H7 (cell line): ENCODE data around the gene CTNNA3. TPM values are rescaled to one million over a fixed set of nuclear protein-coding genes. Genes with fewer than 3 reads are reported as not detected.

Experiments
- DNase-seq: peaks from one replicate; pipeline ENCODE4 v3.0.0; 2012
- H3K27me3 ChIP-seq: 2 replicates; pipeline ENCODE4 v1.6.0; 2011; ENCODE audit warnings: mild to moderate bottlenecking, low read length; ENCODE audit not compliant: control insufficient read depth, insufficient read depth
- H3K36me3 ChIP-seq: replicated peaks from 2 replicates; pipeline ENCODE4 v1.5.1; 2011; ENCODE audit warnings: low read length; ENCODE audit not compliant: control insufficient read depth, insufficient read depth
- H3K4me3 ChIP-seq: 2 replicates; pipeline ENCODE4 v1.5.1; 2011; ENCODE audit warnings: low read depth, mild to moderate bottlenecking, control low read depth, low read length, moderate library complexity; ENCODE audit not compliant: insufficient read depth
- total RNA-seq: library from RNA; depleted of rRNA; stranded (reverse); fragments of >200 nt; shearing (Covaris generic); gene quantifications from 2 replicates; pipeline ENCODE4 v1.2.3, GENCODE V29; 2014

CTNNA3 gene
- total RNA-seq, 1 experiment from 2014 or later, result 10.6 TPM

- no peak for DNase-seq
- Histone ChIP-seq H3K4me3 (no peak overlapping the region), H3K36me3 (no peaks in the 10 kb centered on the region), H3K27me3 (no peaks in the 10 kb centered on the region)
Measured at GRCh38 chr10:66322777-66323176, 1373.2 kb downstream of the CTNNA3 start.

DNA sequence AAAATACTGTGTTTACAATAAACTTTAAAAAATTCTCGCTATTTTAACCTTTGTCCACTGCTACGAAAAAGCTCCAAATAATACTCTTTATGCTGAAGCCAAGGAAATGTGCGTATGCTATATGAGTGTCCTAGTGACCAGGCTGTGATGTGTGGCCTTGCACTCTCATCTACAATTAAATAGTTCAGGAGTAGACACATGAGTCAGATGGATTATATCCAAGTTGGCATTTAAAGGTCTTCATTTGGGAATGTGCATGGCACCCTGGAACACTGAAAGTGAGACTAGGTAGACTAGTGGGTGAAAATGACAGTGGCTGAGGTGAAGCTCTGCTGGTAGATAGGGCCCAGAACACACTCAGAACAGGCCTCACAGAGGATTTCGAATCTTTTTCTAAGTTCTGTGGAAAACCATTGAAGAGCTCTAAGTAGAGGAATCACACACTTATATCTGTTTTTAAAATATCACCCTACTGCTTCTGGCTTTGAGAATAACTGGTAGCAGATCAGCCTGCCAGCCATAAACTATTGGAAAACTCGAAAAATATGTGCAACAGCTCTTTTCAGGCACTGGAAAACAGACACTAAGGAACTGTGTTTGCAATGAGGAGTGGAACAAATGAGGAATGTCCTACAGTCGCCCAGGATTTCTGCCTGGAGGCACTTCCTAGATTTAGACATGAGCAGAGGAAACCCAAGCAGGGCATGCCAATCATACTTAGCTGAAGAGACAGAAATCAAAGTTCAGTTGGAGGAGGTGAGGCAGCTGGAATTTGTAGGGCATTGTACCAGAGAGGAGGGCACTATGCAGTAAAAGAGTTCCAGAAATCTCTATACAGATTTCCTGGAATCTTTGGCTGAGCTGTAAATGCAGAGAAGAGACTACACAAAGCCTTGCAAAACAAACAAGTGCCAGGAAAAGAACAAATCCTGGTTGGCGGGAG, 1374.0 kb downstream of the CTNNA3 start:
- no peak for DNase-seq
- Histone ChIP-seq H3K4me3 (no peak overlapping the region), H3K27me3 (no peaks in the 10 kb centered on the region), H3K36me3 (no peaks in the 10 kb centered on the region)

DNA sequence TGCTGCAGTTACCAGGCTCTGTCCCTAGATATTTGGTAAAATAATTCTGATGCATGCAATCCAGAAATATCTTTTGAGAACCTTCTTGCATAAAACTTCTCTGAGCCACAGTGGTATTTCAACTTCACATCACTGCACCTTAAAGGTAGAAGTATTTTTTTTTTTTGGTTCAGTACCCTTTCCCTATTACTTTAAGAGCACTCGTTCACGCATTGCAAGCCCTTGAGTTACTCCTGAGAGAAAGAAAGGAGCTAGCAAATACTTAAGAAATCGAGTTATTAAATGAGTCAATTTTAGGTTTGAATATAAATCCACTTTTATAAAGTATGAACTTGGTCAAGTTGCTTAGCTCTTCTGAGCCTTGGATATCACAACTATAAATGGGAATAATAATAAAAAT, 1377.2 kb downstream of the CTNNA3 start:
- no peak for DNase-seq
- Histone ChIP-seq H3K36me3 (no peaks in the 10 kb centered on the region), H3K4me3 (no peak overlapping the region), H3K27me3 (no peaks in the 10 kb centered on the region)

DNA sequence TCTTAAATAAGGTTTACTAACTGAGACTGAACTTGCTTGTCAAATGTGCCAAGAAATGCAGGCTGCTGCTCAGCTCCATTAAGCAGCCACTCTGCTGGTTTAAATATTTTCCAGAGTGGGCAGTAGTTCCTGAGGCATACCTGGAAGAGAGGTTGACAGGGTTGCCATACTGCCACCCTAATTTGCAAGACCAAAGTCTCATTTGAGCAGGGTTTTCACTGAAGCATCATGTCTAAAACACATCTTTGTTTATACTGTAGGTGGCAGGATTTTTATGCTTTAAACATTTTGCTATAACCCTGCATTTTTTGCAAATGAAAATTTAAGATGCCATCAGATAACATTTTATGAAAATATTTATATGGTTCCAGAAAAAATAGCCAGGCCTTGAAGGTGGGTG, 1388.2 kb downstream of the CTNNA3 start:
- Histone ChIP-seq H3K36me3 (no peaks in the 10 kb centered on the region), H3K4me3 (no peak overlapping the region), H3K27me3 (no peaks in the 10 kb centered on the region)
- DNase-seq, result peak; percentile 4

DNA sequence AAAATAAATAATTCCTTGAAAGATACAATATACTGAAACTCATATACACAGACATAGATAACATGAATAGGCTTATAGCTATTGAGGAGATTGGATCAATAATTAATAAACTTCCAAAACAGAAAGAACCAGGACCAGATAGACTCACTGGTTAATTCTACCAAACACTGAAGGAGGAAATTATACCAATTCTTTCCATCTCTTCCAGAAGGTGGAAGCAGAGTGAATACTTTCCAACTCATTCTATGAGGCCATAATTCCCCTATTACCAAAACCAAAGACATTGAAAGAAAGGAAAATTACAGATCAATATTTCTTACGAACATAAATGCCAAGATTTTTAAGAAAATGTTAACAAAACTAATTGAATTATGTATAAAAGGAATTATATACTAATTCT, 1394.9 kb downstream of the CTNNA3 start:
- Histone ChIP-seq H3K36me3 (no peaks in the 10 kb centered on the region), H3K4me3 (no peak overlapping the region), H3K27me3 (no peaks in the 10 kb centered on the region)
- no peak for DNase-seq

DNA sequence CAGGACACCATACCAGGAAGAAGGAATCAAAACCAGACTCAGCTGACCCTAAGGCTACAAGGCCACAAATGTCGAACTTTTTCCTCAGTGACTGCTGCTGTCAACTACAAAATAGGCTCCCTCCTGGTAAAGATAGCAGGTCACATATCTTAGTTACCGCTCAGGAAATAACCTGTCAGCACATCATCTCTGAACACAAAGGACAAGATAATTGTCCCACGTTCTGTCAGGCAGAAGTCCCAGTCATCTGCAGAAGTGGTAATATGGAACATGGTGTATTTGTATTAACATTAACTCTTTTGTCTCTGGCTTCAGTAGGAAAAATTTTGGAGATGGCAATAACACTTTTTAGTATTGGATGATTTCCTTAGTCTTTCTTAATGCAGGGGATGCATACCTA, 1400.4 kb downstream of the CTNNA3 start:
- H3K36me3 ChIP-seq, result no peaks in the 10 kb centered on the region
- H3K27me3 ChIP-seq, result no peaks in the 10 kb centered on the region
- DNase-seq, result no peak
- H3K4me3 ChIP-seq, result no peak overlapping the region

DNA sequence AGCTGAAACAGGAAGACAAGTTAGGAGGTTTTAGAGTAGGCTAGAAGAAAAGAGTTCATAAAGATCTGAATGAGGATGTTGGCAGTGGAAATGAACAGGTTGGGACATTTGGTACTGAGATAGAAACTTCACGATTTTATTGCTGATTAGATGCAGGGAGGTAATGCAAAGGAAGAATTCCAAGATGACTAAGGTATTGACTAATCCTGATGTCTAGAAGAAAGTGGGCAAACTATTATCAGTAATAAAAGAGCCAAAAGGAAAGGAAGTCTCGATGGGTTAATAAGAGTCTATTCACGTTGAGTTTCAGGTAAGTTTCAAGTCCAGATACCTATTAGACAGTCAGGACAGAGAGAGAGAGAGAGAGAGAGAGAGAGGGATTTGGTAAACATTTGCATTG, 1401.5 kb downstream of the CTNNA3 start:
- no peaks in the 10 kb centered on the region for H3K36me3 ChIP-seq
- no peak overlapping the region for H3K4me3 ChIP-seq
- H3K27me3 ChIP-seq, result no peaks in the 10 kb centered on the region
- DNase-seq, result no peak

GRCh38 chr10:66292922-66293321, 1403.1 kb downstream of the CTNNA3 start:
- Histone ChIP-seq H3K27me3 (no peaks in the 10 kb centered on the region), H3K36me3 (no peaks in the 10 kb centered on the region)

DNA sequence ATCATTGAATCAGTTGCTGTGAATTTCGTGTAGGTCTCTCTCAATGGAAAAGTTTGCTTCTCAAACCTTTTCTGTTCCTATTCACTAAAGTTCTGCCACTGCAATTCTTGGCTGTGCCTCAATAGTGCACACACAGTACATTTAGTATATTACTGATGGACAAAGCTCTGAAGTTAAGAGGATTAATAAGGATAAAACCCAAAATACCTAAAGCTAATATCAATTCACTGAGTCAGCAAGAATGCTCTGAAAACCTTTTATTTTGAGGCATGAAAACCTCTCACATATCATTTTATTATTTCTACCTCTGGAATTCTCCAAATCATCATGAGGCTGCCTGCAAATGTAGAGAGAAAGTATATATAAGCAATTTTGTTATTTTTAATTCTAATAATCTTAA, 1403.5 kb downstream of the CTNNA3 start:
- H3K4me3 ChIP-seq, result no peak overlapping the region
- H3K36me3 ChIP-seq, result no peaks in the 10 kb centered on the region
- no peak for DNase-seq
- no peaks in the 10 kb centered on the region for H3K27me3 ChIP-seq

More at GRCh38 chr10:66292922-66293321, 1403.1 kb downstream of the CTNNA3 start:
- DNase-seq, result no peak
- no peak overlapping the region for H3K4me3 ChIP-seq

- Histone ChIP-seq H3K4me3 (no peak overlapping the region), H3K36me3 (no peaks in the 10 kb centered on the region), H3K27me3 (no peaks in the 10 kb centered on the region)
- no peak for DNase-seq
Measured at GRCh38 chr10:66291133-66291532, 1404.9 kb downstream of the CTNNA3 start.

DNA sequence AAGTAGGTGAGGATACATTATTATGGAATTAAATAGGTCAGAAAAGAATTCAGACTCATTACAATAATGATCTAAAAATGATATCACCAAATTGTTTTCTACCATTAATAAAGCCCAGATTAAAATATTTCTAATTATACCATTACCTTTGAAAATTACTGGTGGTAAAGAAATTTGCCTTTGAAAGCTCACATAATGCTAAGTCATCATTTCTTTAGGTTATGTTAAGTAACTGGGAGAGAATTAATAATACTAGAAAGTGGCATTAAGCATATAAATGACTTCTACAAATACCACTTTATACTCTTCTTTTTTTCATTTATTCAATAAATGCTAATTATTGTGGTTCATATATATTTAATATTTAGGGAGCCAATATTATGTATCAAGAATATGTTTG, 1411.4 kb downstream of the CTNNA3 start:
- DNase-seq, result no peak
- Histone ChIP-seq H3K4me3 (no peak overlapping the region), H3K36me3 (no peaks in the 10 kb centered on the region), H3K27me3 (no peaks in the 10 kb centered on the region)

GRCh38 chr10:66283874-66284464, 1412.0 kb downstream of the CTNNA3 start:
- DNase-seq, result no peak

GRCh38 chr10:66283064-66283463, 1412.9 kb downstream of the CTNNA3 start:
- no peak for DNase-seq
- H3K4me3 ChIP-seq, result no peak overlapping the region
- H3K36me3 ChIP-seq, result no peaks in the 10 kb centered on the region
- no peaks in the 10 kb centered on the region for H3K27me3 ChIP-seq

More at GRCh38 chr10:66283874-66284464, 1412.0 kb downstream of the CTNNA3 start:
- Histone ChIP-seq H3K36me3 (no peaks in the 10 kb centered on the region), H3K27me3 (no peaks in the 10 kb centered on the region), H3K4me3 (no peak overlapping the region)

DNA sequence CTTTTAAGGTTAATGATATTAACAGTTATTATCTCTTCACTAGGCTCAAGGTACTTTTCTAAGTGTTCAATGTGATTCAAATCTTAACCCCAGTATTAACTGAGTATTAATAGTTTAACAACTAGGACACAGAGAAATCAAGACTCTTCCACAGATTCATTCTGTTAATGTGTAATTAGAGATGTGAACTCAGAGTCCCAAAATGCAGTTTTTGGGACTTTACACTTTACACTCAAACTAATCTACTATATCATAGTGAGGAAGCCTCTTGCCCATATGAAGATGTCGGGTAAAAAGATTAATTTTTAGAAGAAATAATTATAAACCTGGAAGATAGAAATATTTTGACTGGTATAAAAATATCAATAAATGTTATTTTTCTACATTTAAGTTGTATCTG, 1414.7 kb downstream of the CTNNA3 start:
- Histone ChIP-seq H3K36me3 (no peaks in the 10 kb centered on the region), H3K27me3 (no peaks in the 10 kb centered on the region), H3K4me3 (no peak overlapping the region)
- DNase-seq, result no peak

DNA sequence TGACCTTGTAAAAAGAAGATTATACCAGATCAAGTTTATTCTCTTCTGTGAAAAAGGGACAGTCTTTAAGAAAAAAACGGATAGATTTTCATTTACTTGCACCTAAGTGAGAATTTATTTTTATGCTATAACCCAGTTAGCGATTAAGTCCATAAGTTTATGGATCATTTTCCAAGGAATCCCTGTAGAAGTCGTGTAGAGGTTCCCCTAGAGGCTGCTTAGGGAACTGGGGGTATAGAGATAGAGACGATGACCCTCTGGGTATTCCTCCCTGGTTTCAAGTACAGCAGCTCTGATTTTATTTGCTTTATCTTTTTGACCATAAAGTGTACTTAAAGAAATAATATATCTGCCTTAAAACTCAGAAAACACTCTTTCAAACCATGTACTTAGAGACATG, 1418.5 kb downstream of the CTNNA3 start:
- peak; percentile 12 for DNase-seq
- no peaks in the 10 kb centered on the region for H3K36me3 ChIP-seq
- H3K27me3 ChIP-seq, result no peaks in the 10 kb centered on the region
- no peak overlapping the region for H3K4me3 ChIP-seq
